Measurements from ENCODE around the gene KRT33A. TPM values are rescaled to one million over a fixed set of nuclear protein-coding genes. Genes with fewer than 3 reads are reported as not detected.
"Not testable (repeated sequence)": the region's sequence is repeated elsewhere in the genome, so short reads cannot be mapped to it uniquely, and the experiment has no call there.

Gene KRT33A
- total and polyA plus RNA-seq, 5 donors: not detected

- WGBS: 64% methylated on average over 4 of the region's 4 CpGs
- intact Hi-C loops (cut with DNase I): no loop called here
- ATAC-seq (no peak), DNase-seq (no peak)
- H3K4me1 ChIP-seq (ENCODE audit: control insufficient read depth, insufficient read depth, low read length): peaks cover under 1% of the 10 kb centered on the region
- no peaks in the 10 kb centered on the region for H3K27me3 ChIP-seq (ENCODE audit: control insufficient read depth, insufficient read depth)
- H3K9me3 ChIP-seq (ENCODE audit: control insufficient read depth, low read length): peaks cover 3% of the 10 kb centered on the region
- H3K27ac ChIP-seq (ENCODE audit: low read length): no peak overlapping the region
- H3K4me3 ChIP-seq (ENCODE audit: low read length): no peak overlapping the region
Observed at GRCh38 chr17:41387670-41388069, 37.0 kb upstream of the KRT33A start.

DNA sequence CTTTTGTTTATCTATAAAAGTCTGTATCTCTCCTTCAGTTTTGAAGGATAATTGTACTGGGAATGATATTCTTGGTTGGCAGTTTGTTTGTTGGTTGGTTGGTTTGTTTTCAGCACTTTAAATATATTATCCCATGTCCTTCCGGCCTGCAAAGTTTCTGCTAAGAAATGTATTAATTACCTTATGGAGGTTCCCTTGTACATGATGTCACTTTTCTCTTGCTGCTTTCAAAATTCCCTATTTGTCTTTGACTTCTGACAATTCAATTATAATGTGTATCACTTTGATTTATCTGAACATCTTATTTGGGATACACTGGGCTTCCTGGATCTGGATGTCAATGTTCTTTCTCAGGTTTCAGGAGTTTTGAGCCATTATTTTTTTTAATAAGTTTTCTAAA lies 35.6 kb upstream of the KRT33A start:
- Histone ChIP-seq H3K4me3 (ENCODE audit: low read length) (no peak overlapping the region), H3K4me1 (ENCODE audit: control insufficient read depth, insufficient read depth, low read length) (no peaks in the 10 kb centered on the region), H3K27me3 (ENCODE audit: control insufficient read depth, insufficient read depth) (no peaks in the 10 kb centered on the region), H3K27ac (ENCODE audit: low read length) (no peak overlapping the region), H3K9me3 (ENCODE audit: control insufficient read depth, low read length) (peaks cover 3% of the 10 kb centered on the region)
- 96% methylated on average over 1 of the region's 1 CpG for WGBS
- DNase-seq (no peak), ATAC-seq (no peak)
- intact Hi-C loops (cut with DNase I): no loop called here

- no peak for ATAC-seq
- no peaks in the 10 kb centered on the region for H3K27me3 ChIP-seq (ENCODE audit: control insufficient read depth, insufficient read depth)
- H3K9me3 ChIP-seq (ENCODE audit: control insufficient read depth, low read length): peaks cover 3% of the 10 kb centered on the region
Observed at GRCh38 chr17:41383690-41384089, 33.1 kb upstream of the KRT33A start.

DNA sequence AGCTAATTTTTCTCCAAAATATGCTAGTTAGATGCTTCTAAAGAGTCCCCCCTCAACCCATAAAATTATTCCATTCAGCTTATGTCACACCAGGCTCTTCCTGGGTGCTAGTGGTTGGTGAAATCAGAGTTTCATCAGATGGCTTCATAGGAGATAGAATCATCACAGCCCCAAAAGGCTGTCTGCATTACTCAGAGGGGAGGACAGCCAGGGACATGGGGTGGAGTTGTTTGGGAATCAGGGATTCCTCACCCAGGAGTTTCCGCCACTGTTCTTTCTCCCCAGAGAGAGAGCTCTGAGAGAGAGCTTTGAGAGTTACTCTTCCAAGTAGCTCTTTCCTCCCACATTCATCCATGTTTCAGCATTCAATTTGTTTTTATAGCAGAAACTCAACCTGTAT lies 31.8 kb upstream of the KRT33A start:
- no peak for DNase-seq
- Histone ChIP-seq H3K4me1 (ENCODE audit: control insufficient read depth, insufficient read depth, low read length) (no peaks in the 10 kb centered on the region), H3K27ac (ENCODE audit: low read length) (no peak overlapping the region), H3K27me3 (ENCODE audit: control insufficient read depth, insufficient read depth) (no peaks in the 10 kb centered on the region), H3K4me3 (ENCODE audit: low read length) (no peak overlapping the region), H3K9me3 (ENCODE audit: control insufficient read depth, low read length) (peaks cover under 1% of the 10 kb centered on the region)
- WGBS: 81% methylated on average over 1 of the region's 1 CpG
- ATAC-seq: no peak
- intact Hi-C loops (cut with DNase I): no loop called here

More at GRCh38 chr17:41383690-41384089, 33.1 kb upstream of the KRT33A start:
- intact Hi-C loops (cut with DNase I): no loop called here
- H3K4me1 ChIP-seq (ENCODE audit: control insufficient read depth, insufficient read depth, low read length): no peaks in the 10 kb centered on the region
- H3K27ac ChIP-seq (ENCODE audit: low read length): no peak overlapping the region
- no peak overlapping the region for H3K4me3 ChIP-seq (ENCODE audit: low read length)
- DNase-seq: no peak
- 99% methylated on average over 1 of the region's 1 CpG for WGBS

GRCh38 chr17:41381943-41382342 lies 31.3 kb upstream of the KRT33A start, which contains the start of gene KRT34:
Gene KRT34, minus strand, starts transcription at chr17:41382306. Its CDS starts 60 bp downstream, at chr17:41382246.
- H3K9me3 ChIP-seq (ENCODE audit: control insufficient read depth, low read length); DNase-seq; ATAC-seq; H3K27me3 ChIP-seq (ENCODE audit: control insufficient read depth, insufficient read depth); intact Hi-C loops (cut with DNase I); H3K4me3 ChIP-seq (ENCODE audit: low read length); H3K4me1 ChIP-seq (ENCODE audit: control insufficient read depth, insufficient read depth, low read length); H3K27ac ChIP-seq (ENCODE audit: low read length): not testable (repeated sequence)
- 96% methylated on average over 13 of the region's 13 CpGs for WGBS

DNA sequence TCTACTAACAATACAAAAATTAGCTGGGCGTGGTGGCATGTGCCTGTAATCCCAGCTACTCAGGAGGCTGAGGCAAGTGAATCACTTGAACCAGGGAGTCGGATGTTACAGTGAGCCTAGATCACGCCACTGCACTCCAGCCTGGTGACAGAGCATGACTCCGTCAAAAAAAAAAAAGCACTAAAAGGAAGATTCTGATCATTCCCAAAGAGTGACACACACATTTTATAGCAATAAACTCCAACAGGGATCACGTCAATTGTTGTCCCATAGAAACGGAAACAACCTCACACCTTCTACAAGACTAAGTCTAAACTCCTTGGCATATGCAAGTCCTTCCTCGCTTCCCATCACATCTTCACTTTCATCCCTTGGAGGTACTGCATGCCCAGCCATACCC lies 29.5 kb upstream of the KRT33A start:
- DNase-seq; H3K4me3 ChIP-seq (ENCODE audit: low read length); H3K27ac ChIP-seq (ENCODE audit: low read length); H3K27me3 ChIP-seq (ENCODE audit: control insufficient read depth, insufficient read depth); ATAC-seq; H3K4me1 ChIP-seq (ENCODE audit: control insufficient read depth, insufficient read depth, low read length); H3K9me3 ChIP-seq (ENCODE audit: control insufficient read depth, low read length); intact Hi-C loops (cut with DNase I): not testable (repeated sequence)
- 87% methylated on average over 7 of the region's 7 CpGs for WGBS

DNA sequence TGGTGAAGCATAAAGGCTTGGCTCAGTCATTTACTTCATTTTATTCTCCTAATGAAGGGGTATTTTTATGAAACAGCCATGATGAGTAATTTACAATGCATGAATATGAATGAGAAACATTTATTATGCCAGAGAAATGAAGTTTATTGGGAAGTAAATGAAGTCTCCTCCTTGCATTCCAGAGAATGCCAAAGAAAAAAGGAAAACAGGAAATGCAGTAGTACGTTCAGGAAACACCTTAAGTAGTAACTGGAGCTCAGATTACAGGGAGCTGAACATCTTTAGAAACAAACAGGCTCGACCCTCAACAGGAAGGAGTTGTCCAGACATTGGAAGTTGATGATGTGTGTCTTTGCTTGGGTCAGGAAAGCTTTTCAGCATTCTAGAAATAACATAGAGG lies 26.9 kb upstream of the KRT33A start:
- Histone ChIP-seq H3K4me3 (ENCODE audit: low read length) (no peak overlapping the region), H3K27ac (ENCODE audit: low read length) (no peak overlapping the region), H3K9me3 (ENCODE audit: control insufficient read depth, low read length) (no peaks in the 10 kb centered on the region), H3K27me3 (ENCODE audit: control insufficient read depth, insufficient read depth) (no peaks in the 10 kb centered on the region), H3K4me1 (ENCODE audit: control insufficient read depth, insufficient read depth, low read length) (no peaks in the 10 kb centered on the region)
- DNase-seq: no peak
- no peak for ATAC-seq
- intact Hi-C loops (cut with DNase I): no loop called here
- WGBS: 17% methylated on average over 2 of the region's 2 CpGs

- no peaks in the 10 kb centered on the region for H3K27me3 ChIP-seq (ENCODE audit: control insufficient read depth, insufficient read depth)
- no peak within 1 kb of the TSS for H3K4me3 ChIP-seq (ENCODE audit: low read length)
- DNase-seq (no peak), ATAC-seq (no peak)
- 97% methylated on average over 1 of the region's 1 CpG for WGBS
- no peaks in the 10 kb centered on the region for H3K9me3 ChIP-seq (ENCODE audit: control insufficient read depth, low read length)
- no peak within 1 kb of the TSS for H3K27ac ChIP-seq (ENCODE audit: low read length)
- intact Hi-C loops (cut with DNase I): no loop called here
- H3K4me1 ChIP-seq (ENCODE audit: control insufficient read depth, insufficient read depth, low read length): no peaks in the 10 kb centered on the region
Observed at GRCh38 chr17:41369713-41370112, 19.1 kb upstream of the KRT33A start, which contains the start of gene KRT33B. Gene KRT33B, minus strand, starts transcription at chr17:41369813. Its CDS starts 63 bp downstream, at chr17:41369750.

DNA sequence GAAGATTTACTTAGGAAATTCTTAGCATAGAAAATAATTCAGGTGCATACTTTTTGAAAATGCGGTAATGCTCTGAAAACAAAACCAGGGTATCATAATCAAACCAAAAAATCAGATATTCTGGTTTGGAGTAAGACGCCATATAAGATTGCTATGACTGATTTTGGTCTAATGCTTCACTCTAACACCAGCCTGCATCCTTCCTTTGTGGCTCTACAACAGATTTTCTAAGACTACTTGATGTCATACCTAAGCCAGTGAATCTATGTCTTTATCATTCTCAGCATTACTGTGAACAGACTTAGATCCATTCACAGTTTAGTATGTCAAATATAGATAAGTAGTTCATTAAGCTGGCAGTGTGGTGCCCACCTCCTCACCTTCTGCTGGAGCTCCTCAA lies 18.4 kb upstream of the KRT33A start:
- intact Hi-C loops (cut with DNase I): no loop called here
- ATAC-seq: no peak
- WGBS: 91% methylated on average over 2 of the region's 2 CpGs

GRCh38 chr17:41367426-41368075 lies 16.9 kb upstream of the KRT33A start:
- WGBS: 70% methylated on average over 10 of the region's 10 CpGs
- no peak overlapping the region for H3K27ac ChIP-seq (ENCODE audit: low read length)
- no peaks in the 10 kb centered on the region for H3K9me3 ChIP-seq (ENCODE audit: control insufficient read depth, low read length)
- H3K4me3 ChIP-seq (ENCODE audit: low read length): no peak overlapping the region
- no peak for DNase-seq
- intact Hi-C loops (cut with DNase I): no loop called here
- no peaks in the 10 kb centered on the region for H3K4me1 ChIP-seq (ENCODE audit: control insufficient read depth, insufficient read depth, low read length)
- no peak for ATAC-seq
- H3K27me3 ChIP-seq (ENCODE audit: control insufficient read depth, insufficient read depth): no peaks in the 10 kb centered on the region

More for the DNA sequence above, 18.4 kb upstream of the KRT33A start:
- Histone ChIP-seq H3K27ac (ENCODE audit: low read length) (no peak overlapping the region), H3K27me3 (ENCODE audit: control insufficient read depth, insufficient read depth) (no peaks in the 10 kb centered on the region), H3K4me3 (ENCODE audit: low read length) (no peak overlapping the region), H3K4me1 (ENCODE audit: control insufficient read depth, insufficient read depth, low read length) (no peaks in the 10 kb centered on the region), H3K9me3 (ENCODE audit: control insufficient read depth, low read length) (no peaks in the 10 kb centered on the region)
- DNase-seq: no peak

DNA sequence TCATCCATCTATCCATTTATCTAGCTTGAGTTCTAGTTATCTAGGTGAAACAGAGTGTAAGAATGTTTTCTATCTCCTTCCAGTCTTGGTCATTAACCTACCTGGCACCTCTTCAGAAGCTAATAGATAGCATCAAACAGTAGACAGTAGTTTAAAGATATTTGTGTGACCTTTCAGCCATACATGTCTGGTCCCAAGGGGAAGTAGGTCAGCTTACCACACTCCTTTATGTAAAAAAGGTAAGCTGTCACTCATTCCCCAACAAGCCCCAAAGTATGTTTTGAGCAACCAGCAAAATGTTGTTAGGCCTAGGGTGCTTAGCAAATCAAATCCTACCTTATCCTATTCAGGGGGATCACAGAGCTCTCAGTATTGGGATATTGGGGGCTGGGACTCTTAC lies 15.4 kb upstream of the KRT33A start:
- Histone ChIP-seq H3K4me3 (ENCODE audit: low read length) (no peak overlapping the region), H3K27me3 (ENCODE audit: control insufficient read depth, insufficient read depth) (no peaks in the 10 kb centered on the region), H3K27ac (ENCODE audit: low read length) (no peak overlapping the region), H3K4me1 (ENCODE audit: control insufficient read depth, insufficient read depth, low read length) (no peaks in the 10 kb centered on the region), H3K9me3 (ENCODE audit: control insufficient read depth, low read length) (no peaks in the 10 kb centered on the region)
- ATAC-seq (no peak), DNase-seq (no peak)
- intact Hi-C loops (cut with DNase I): no loop called here

DNA sequence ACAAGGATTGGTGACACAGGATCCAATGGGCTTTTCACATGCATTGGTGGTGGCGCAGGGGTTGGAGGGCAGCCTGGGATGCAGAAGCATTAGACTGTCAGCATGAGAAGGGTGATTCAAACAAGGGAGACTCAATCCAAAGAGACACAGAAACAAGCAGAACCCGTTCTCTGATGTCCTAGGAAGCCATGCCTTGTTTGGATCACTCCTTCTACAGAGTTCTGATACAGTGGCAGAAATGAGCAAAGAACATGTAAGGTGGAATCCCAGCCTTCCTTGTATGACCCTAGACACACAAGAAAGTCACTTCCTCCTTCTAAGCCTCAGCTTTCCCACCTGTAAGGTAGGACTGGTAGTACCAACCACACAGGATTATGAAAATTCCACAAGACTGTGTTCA lies 13.3 kb upstream of the KRT33A start:
- H3K27ac ChIP-seq (ENCODE audit: low read length): no peak overlapping the region
- no peak for DNase-seq
- H3K4me3 ChIP-seq (ENCODE audit: low read length): no peak overlapping the region
- no peaks in the 10 kb centered on the region for H3K9me3 ChIP-seq (ENCODE audit: control insufficient read depth, low read length)
- intact Hi-C loops (cut with DNase I): no loop called here
- H3K4me1 ChIP-seq (ENCODE audit: control insufficient read depth, insufficient read depth, low read length): no peaks in the 10 kb centered on the region
- no peaks in the 10 kb centered on the region for H3K27me3 ChIP-seq (ENCODE audit: control insufficient read depth, insufficient read depth)
- 76% methylated on average over 2 of the region's 2 CpGs for WGBS
- no peak for ATAC-seq
